Cardiac fibroblast (primary cell): ENCODE measurements around the gene CENPH.

ENCODE experiments used
- DNase-seq, 2 donors: peaks; one replicate each; pipeline versions ENCODE4 v3.0.0 to v3.0.0-alpha.2; 2010; ENCODE audit warnings: low read depth in 2 of 2
- H3K4me3 ChIP-seq, 2 donors: replicated peaks in 1 of 2; 1 replicate in 1 of 2; 2 replicates in 1 of 2; pipeline ENCODE4 v1.5.1; 2011; ENCODE audit warnings: low read depth in 2 of 2, low read length in 2 of 2, mild to moderate bottlenecking in 2 of 2, moderate library complexity in 1 of 2
- TF ChIP-seq, protein P1 (sequence below): IDR thresholded peaks from one replicate; pipeline ENCODE4 v1.5.1; 2011; ENCODE audit warnings: low read depth, mild to moderate bottlenecking, low read length, inconsistent platforms

Gene CENPH

DNA sequence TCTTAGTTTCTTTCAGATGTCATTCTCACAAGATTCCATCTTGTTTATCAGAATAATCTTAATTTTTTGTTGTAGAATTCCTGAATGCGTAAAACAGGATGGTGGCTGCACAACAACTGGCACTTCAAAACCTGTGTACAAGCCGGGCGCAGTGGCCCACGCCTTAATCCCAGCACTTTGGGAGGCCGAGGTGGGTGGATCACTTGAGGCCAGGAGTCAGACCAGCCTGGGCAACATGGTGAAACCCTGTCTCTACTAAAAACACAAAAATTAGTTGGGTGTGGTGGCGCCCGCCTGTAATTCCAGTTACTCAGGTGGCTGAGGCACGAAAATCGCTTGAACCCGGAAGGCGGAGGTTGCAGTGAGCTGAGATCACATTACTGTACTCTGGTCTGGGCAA lies 32.9 kb upstream of the CENPH start:
- DNase-seq = no peak
- no peak overlapping the region for H3K4me3 ChIP-seq

DNA sequence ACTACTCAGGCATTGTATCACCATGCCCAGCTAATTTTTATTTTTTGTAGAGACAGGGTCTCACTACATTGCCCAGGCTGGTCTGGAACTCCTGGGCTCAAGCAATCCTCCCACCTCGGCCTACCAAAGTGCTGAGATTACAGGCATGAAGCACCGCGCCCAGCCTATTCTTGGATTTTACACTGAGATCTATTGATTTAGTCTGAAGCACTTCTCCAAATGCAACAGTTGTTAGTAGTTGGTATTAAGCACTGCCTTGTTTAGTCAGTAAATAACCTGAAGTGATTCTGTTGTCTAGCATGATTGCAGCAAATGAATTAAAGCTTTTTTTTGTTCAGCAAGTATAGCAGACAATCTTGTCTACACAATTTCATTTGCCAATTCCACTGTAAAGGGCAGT lies 31.3 kb upstream of the CENPH start:
- DNase-seq = no peak
- no peak overlapping the region for H3K4me3 ChIP-seq
- TF ChIP-seq, protein P1, sequence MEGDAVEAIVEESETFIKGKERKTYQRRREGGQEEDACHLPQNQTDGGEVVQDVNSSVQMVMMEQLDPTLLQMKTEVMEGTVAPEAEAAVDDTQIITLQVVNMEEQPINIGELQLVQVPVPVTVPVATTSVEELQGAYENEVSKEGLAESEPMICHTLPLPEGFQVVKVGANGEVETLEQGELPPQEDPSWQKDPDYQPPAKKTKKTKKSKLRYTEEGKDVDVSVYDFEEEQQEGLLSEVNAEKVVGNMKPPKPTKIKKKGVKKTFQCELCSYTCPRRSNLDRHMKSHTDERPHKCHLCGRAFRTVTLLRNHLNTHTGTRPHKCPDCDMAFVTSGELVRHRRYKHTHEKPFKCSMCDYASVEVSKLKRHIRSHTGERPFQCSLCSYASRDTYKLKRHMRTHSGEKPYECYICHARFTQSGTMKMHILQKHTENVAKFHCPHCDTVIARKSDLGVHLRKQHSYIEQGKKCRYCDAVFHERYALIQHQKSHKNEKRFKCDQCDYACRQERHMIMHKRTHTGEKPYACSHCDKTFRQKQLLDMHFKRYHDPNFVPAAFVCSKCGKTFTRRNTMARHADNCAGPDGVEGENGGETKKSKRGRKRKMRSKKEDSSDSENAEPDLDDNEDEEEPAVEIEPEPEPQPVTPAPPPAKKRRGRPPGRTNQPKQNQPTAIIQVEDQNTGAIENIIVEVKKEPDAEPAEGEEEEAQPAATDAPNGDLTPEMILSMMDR = no peak

More for the DNA sequence above, 32.9 kb upstream of the CENPH start:
- TF ChIP-seq, protein P1 = no peak

DNA sequence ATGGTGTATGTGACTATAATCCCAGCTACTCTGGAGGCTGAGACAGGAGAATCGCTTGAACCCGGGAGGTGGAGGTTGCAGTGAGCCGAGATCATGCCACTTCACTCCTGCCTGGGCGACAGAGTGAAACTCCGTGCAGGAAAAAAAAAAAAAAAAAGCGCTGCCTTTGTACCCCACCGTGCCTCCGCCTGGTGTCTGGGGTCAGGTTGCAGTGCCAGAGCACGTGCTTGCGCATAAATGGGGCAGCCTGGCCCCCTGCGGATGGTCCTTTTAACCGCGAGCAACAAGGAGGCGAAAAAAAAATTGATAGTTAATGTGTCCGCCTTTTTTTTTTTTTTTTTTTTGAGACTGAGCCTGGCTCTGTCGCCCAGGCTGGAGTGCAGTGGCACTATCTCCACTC lies 28.7 kb upstream of the CENPH start:
- TF ChIP-seq, protein P1 = no peak
- H3K4me3 ChIP-seq = no peak overlapping the region
- no peak for DNase-seq

DNA sequence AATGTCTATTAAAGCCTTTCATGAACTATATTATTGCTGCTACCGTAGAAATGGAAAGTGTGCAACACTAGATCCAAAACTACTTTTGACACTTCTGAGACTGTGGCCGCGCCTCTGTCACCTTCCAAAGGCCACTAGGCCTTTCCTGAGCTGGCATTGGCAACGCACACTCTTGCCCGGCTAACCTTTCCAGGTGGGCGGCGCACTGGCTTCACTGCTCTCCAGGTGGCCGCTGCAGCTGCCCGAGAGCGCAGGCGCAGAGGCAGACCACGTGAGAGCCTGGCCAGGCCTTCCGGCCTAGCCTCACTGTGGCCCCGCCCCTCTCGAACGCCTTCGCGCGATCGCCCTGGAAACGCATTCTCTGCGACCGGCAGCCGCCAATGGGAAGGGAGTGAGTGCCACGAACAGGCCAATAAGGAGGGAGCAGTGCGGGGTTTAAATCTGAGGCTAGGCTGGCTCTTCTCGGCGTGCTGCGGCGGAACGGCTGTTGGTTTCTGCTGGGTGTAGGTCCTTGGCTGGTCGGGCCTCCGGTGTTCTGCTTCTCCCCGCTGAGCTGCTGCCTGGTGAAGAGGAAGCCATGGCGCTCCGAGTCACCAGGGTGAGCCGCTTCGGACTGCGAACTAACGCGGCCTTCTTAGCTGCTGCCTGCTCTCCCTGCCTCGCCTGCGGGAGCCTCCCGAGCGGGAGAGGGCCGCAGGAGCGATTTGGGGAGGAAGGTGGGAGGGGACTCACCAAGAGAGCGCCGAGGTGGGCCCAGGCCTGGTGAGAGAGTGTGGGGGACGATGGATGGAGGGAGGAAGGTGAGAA lies 22.5 kb upstream of the CENPH start, which contains the start of gene CCNB1:
Gene CCNB1, plus strand, starts transcription at position 465 of the 807 bp plus-strand sequence. Its CDS starts 113 bp downstream, at position 578.
- peak; percentile 97 for DNase-seq
- TF ChIP-seq, protein P1 = peak; percentile 5
- peak within 1 kb of the TSS; percentile 73 to 88 for H3K4me3 ChIP-seq

GRCh38 chr5:69167493-69167855 lies 21.9 kb upstream of the CENPH start:
- TF ChIP-seq, protein P1 = no peak
- peak in 1 of 2 donors; percentile 33 for DNase-seq
- peak overlapping the region; percentile 73 to 88 for H3K4me3 ChIP-seq

- TF ChIP-seq, protein P1 = no peak
- DNase-seq = no peak
- H3K4me3 ChIP-seq = peak overlapping the region; percentile 73 to 88
Measured at GRCh38 chr5:69167929-69168328, 21.5 kb upstream of the CENPH start.
